Measurements from ENCODE around the gene HMCN1. TPM values are rescaled to one million over a fixed set of nuclear protein-coding genes. Genes with fewer than 3 reads are reported as not detected.
"Not testable (repeated sequence)": the region's sequence is repeated elsewhere in the genome, so short reads cannot be mapped to it uniquely, and the experiment has no call there.

The HMCN1 gene
- total and polyA plus RNA-seq, 4 donors = 3.2 to 149 (median 15.4) TPM

GRCh38 chr1:185886671-185887070, 152.5 kb downstream of the HMCN1 start:
- WGBS, 2 donors = 70 to 83% methylated on average over 4 of the region's 4 CpGs
- H3K27me3 ChIP-seq (ENCODE audit: control insufficient read depth in 3 of 3, insufficient read depth in 3 of 3, low read length in 2 of 3) = no peaks in the 10 kb centered on the region
- H3K9me3 ChIP-seq (ENCODE audit: control insufficient read depth in 4 of 4, insufficient read depth in 3 of 4, low read length in 3 of 4) = no peaks in the 10 kb centered on the region
- no peaks in the 10 kb centered on the region for H3K4me1 ChIP-seq (ENCODE audit: control insufficient read depth in 5 of 5, insufficient read depth in 5 of 5, low read length in 5 of 5)
- H3K36me3 ChIP-seq (ENCODE audit: control insufficient read depth in 4 of 4, insufficient read depth in 4 of 4, low read length in 4 of 4) = no peaks in the 10 kb centered on the region
- DNase-seq = no peak
- no peak for ATAC-seq (ENCODE audit: insufficient read depth, low FRiP score)
- H3K27ac ChIP-seq (ENCODE audit: low read depth in 1 of 2, low read length in 1 of 2) = no peak overlapping the region
- H3K4me3 ChIP-seq = no peak overlapping the region
- no peak for TF ChIP-seq CTCF (IDR thresholded peaks at IDR 0.05; ENCODE audit: control extremely low read depth, extremely low read depth)
- no peak overlapping the region for H3K9ac ChIP-seq (ENCODE audit: insufficient read depth in 1 of 2, low read length in 2 of 2)

GRCh38 chr1:185892831-185893403, 158.7 kb downstream of the HMCN1 start:
- 94 to 96% methylated on average over 24 to 26 of the region's 26 CpGs for WGBS, 2 donors
- H3K9me3 ChIP-seq (ENCODE audit: control insufficient read depth in 4 of 4, insufficient read depth in 3 of 4, low read length in 3 of 4); DNase-seq; H3K9ac ChIP-seq (ENCODE audit: insufficient read depth in 1 of 2, low read length in 2 of 2); H3K4me3 ChIP-seq; H3K4me1 ChIP-seq (ENCODE audit: control insufficient read depth in 5 of 5, insufficient read depth in 5 of 5, low read length in 5 of 5); H3K27me3 ChIP-seq (ENCODE audit: control insufficient read depth in 3 of 3, insufficient read depth in 3 of 3, low read length in 2 of 3); H3K36me3 ChIP-seq (ENCODE audit: control insufficient read depth in 4 of 4, insufficient read depth in 4 of 4, low read length in 4 of 4); H3K27ac ChIP-seq (ENCODE audit: low read depth in 1 of 2, low read length in 1 of 2); ATAC-seq (ENCODE audit: insufficient read depth, low FRiP score): not testable (repeated sequence)

GRCh38 chr1:185894791-185895190, 160.6 kb downstream of the HMCN1 start:
- Histone ChIP-seq H3K4me3 (no peak overlapping the region), H3K27me3 (ENCODE audit: control insufficient read depth in 3 of 3, insufficient read depth in 3 of 3, low read length in 2 of 3) (no peaks in the 10 kb centered on the region), H3K9ac (ENCODE audit: insufficient read depth in 1 of 2, low read length in 2 of 2) (no peak overlapping the region), H3K36me3 (ENCODE audit: control insufficient read depth in 4 of 4, insufficient read depth in 4 of 4, low read length in 4 of 4) (no peaks in the 10 kb centered on the region), H3K9me3 (ENCODE audit: control insufficient read depth in 4 of 4, insufficient read depth in 3 of 4, low read length in 3 of 4) (no peaks in the 10 kb centered on the region), H3K27ac (ENCODE audit: low read depth in 1 of 2, low read length in 1 of 2) (no peak overlapping the region), H3K4me1 (ENCODE audit: control insufficient read depth in 5 of 5, insufficient read depth in 5 of 5, low read length in 5 of 5) (no peaks in the 10 kb centered on the region)
- ATAC-seq (ENCODE audit: insufficient read depth, low FRiP score) (no peak), DNase-seq (no peak)
- 79 to 87% methylated on average over 3 of the region's 3 CpGs for WGBS, 2 donors
- no peak for TF ChIP-seq CTCF (IDR thresholded peaks at IDR 0.05; ENCODE audit: control extremely low read depth, extremely low read depth)

GRCh38 chr1:185895208-185895900, 161.2 kb downstream of the HMCN1 start:
- Histone ChIP-seq H3K36me3 (ENCODE audit: control insufficient read depth in 4 of 4, insufficient read depth in 4 of 4, low read length in 4 of 4) (no peaks in the 10 kb centered on the region), H3K9me3 (ENCODE audit: control insufficient read depth in 4 of 4, insufficient read depth in 3 of 4, low read length in 3 of 4) (no peaks in the 10 kb centered on the region), H3K27me3 (ENCODE audit: control insufficient read depth in 3 of 3, insufficient read depth in 3 of 3, low read length in 2 of 3) (no peaks in the 10 kb centered on the region), H3K4me1 (ENCODE audit: control insufficient read depth in 5 of 5, insufficient read depth in 5 of 5, low read length in 5 of 5) (no peaks in the 10 kb centered on the region), H3K4me3 (no peak overlapping the region), H3K27ac (ENCODE audit: low read depth in 1 of 2, low read length in 1 of 2) (no peak overlapping the region), H3K9ac (ENCODE audit: insufficient read depth in 1 of 2, low read length in 2 of 2) (no peak overlapping the region)
- 84 to 85% methylated on average over 1 of the region's 1 CpG for WGBS, 2 donors
- ATAC-seq (ENCODE audit: insufficient read depth, low FRiP score) (no peak), DNase-seq (no peak)
- TF ChIP-seq CTCF (IDR thresholded peaks at IDR 0.05; ENCODE audit: control extremely low read depth, extremely low read depth) = no peak

Measured in lung (tissue), 12 donors.